Panc1 (cell line): ENCODE results near the gene NTRK2. TPM values are rescaled to one million over a fixed set of nuclear protein-coding genes. Genes with fewer than 3 reads are reported as not detected.

Experiments
- ATAC-seq: fragments of 200-7000 bp; cut with Tn5 transposase; 2 replicates; pipeline ENCODE4 v1.9.1; 2020; ENCODE audit warnings: mild to moderate bottlenecking, moderate library complexity
- BruUV-seq: library from RNA; stranded (reverse); fragments of 400-500 nt; replicated peaks from 2 replicates; lab custom pipeline; 2021; lab: Mats Ljungman, UMichigan
- CTCF ChIA-PET: fragments of 300-600 bp; sonication (Branson Sonifier 250); formaldehyde crosslinking; loops from one replicate; lab custom pipeline; 2022; ENCODE audit warnings: antibody characterized with exemption; lab: Charles Lee
- POLR2A ChIA-PET: fragments of 300-600 bp; sonication (Branson Sonifier 250); formaldehyde crosslinking; loops from one replicate; lab custom pipeline; 2022; ENCODE audit warnings: antibody characterized with exemption; lab: Charles Lee
- DNase-seq: peaks from one replicate; pipeline ENCODE4 v3.0.0-alpha.2; 2010; ENCODE audit warnings: low read depth, low spot score
- H3K27ac ChIP-seq: 2 replicates; pipeline ENCODE4 v1.5.1; 2011; ENCODE audit warnings: mild to moderate bottlenecking, low read length, inconsistent platforms
- H3K27me3 ChIP-seq: fragments of 200-500 bp; sonication (Bioruptor generic); 2 replicates; pipeline ENCODE4 v1.6.0; 2014; ENCODE audit warnings: low read length, inconsistent platforms; ENCODE audit not compliant: control insufficient read depth, insufficient read depth
- H3K36me3 ChIP-seq: fragments of 200-500 bp; sonication (Bioruptor generic); 2 replicates; pipeline ENCODE4 v1.5.1; 2014; ENCODE audit warnings: inconsistent platforms, mild to moderate bottlenecking, low read length, moderate library complexity; ENCODE audit not compliant: control insufficient read depth, insufficient read depth
- H3K4me1 ChIP-seq: 2 replicates; pipeline ENCODE4 v1.5.1; 2011; ENCODE audit warnings: inconsistent platforms, mild to moderate bottlenecking, low read length, moderate library complexity; ENCODE audit not compliant: control insufficient read depth, insufficient read depth
- H3K4me3 ChIP-seq, 2 experiments: 2 replicates each; pipeline ENCODE4 v1.5.1; 2011 to 2012; ENCODE audit warnings: low read depth in 2 of 2, low read length in 2 of 2, mild to moderate bottlenecking in 2 of 2, inconsistent platforms in 1 of 2, moderate library complexity in 1 of 2
- H3K9me3 ChIP-seq: fragments of 200-500 bp; sonication (Bioruptor generic); 2 replicates; pipeline ENCODE4 v1.5.1; 2014; ENCODE audit warnings: low read depth, mild to moderate bottlenecking, inconsistent platforms, low read length, moderate library complexity; ENCODE audit not compliant: control insufficient read depth, insufficient read depth
- POLR2AphosphoS5 ChIP-seq: IDR thresholded peaks from 2 replicates; pipeline ENCODE4 v1.6.1; 2012; ENCODE audit warnings: mild to moderate bottlenecking, low read depth, low read length, moderate library complexity
- SIN3A ChIP-seq: IDR thresholded peaks from 2 replicates; pipeline ENCODE4 v1.6.1; 2012; ENCODE audit warnings: low read depth, mild to moderate bottlenecking, low read length, moderate library complexity, borderline replicate concordance; ENCODE audit not compliant: insufficient read depth
- TCF7L2 ChIP-seq: IDR thresholded peaks from 2 replicates; pipeline ENCODE4 v1.6.1; 2011; ENCODE audit warnings: mild to moderate bottlenecking, low read depth, low read length, inconsistent platforms
- in situ Hi-C: cut with HindIII; loops from 2 replicates; pipeline ENCODE4 v1.10.0; 2016; ENCODE audit warnings: low sequenced_read_pairs, low pct_unique_long_range_greater_than_20kb
- intact Hi-C: fragments of 100-400 bp; cut with micrococcal nuclease; formaldehyde crosslinking; loops from one replicate; pipeline ENCODE4 v1.10.0; 2022; ENCODE audit not compliant: unreplicated experiment
- total RNA-seq: library from RNA; stranded (reverse); gene quantifications from one replicate; pipeline ENCODE4 v1.2.1, GENCODE V29; 2021; ENCODE audit not compliant: unreplicated experiment
- TF ChIP-seq, protein P1 (sequence below): fragments of 450-650 bp; IDR thresholded peaks from 2 replicates; pipeline ENCODE4 v1.5.1; 2017; ENCODE audit warnings: mild to moderate bottlenecking
- TF ChIP-seq, protein P2 (sequence below), 2 experiments: IDR thresholded peaks; 2 replicates each; pipeline ENCODE4 v1.6.1; 2011 to 2012; ENCODE audit warnings: low read depth in 2 of 2, control low read depth in 1 of 2, low read length in 1 of 2, mild to moderate bottlenecking in 1 of 2, moderate library complexity in 1 of 2; ENCODE audit not compliant: insufficient read depth in 1 of 2

Gene NTRK2
- total RNA-seq, 1 experiment from 2014 or later = 0.23 TPM

DNA sequence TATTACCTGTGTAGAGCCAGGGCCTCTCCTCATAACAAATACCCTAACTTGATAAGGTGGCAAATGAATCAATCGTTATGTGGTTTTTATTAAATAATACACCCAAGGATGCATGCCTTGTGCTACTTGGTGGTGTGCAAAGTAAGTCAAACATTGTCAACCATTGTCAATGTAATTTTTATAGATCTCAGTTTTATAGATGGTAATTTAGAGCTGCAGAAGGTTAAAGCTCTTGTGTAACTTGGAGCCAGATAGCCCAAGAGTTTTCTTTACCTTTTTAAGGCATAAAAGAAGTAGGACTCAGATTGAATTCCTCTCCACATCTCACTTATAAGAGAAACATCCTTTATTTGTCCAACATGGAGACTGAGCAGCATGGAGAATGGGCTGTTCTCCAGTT, 304.7 kb downstream of the NTRK2 start:
- Histone ChIP-seq H3K4me1 (no peaks in the 10 kb centered on the region), H3K27me3 (no peaks in the 10 kb centered on the region), H3K27ac (no peak overlapping the region), H3K36me3 (no peaks in the 10 kb centered on the region), H3K9me3 (no peaks in the 10 kb centered on the region), H3K4me3 (no peak overlapping the region)
- ChIA-PET POLR2A (no interaction called here), CTCF (no interaction called here)
- in situ Hi-C loops (no loop called here), intact Hi-C loops (no loop called here)
- BruUV-seq = no TSS peak
- DNase-seq = no peak
- ATAC-seq = no peak
- no peak for TF ChIP-seq POLR2AphosphoS5
- TF ChIP-seq TCF7L2 = no peak
- TF ChIP-seq, protein P1, sequence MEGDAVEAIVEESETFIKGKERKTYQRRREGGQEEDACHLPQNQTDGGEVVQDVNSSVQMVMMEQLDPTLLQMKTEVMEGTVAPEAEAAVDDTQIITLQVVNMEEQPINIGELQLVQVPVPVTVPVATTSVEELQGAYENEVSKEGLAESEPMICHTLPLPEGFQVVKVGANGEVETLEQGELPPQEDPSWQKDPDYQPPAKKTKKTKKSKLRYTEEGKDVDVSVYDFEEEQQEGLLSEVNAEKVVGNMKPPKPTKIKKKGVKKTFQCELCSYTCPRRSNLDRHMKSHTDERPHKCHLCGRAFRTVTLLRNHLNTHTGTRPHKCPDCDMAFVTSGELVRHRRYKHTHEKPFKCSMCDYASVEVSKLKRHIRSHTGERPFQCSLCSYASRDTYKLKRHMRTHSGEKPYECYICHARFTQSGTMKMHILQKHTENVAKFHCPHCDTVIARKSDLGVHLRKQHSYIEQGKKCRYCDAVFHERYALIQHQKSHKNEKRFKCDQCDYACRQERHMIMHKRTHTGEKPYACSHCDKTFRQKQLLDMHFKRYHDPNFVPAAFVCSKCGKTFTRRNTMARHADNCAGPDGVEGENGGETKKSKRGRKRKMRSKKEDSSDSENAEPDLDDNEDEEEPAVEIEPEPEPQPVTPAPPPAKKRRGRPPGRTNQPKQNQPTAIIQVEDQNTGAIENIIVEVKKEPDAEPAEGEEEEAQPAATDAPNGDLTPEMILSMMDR = no peak
- no peak for TF ChIP-seq SIN3A
- TF ChIP-seq, protein P2, sequence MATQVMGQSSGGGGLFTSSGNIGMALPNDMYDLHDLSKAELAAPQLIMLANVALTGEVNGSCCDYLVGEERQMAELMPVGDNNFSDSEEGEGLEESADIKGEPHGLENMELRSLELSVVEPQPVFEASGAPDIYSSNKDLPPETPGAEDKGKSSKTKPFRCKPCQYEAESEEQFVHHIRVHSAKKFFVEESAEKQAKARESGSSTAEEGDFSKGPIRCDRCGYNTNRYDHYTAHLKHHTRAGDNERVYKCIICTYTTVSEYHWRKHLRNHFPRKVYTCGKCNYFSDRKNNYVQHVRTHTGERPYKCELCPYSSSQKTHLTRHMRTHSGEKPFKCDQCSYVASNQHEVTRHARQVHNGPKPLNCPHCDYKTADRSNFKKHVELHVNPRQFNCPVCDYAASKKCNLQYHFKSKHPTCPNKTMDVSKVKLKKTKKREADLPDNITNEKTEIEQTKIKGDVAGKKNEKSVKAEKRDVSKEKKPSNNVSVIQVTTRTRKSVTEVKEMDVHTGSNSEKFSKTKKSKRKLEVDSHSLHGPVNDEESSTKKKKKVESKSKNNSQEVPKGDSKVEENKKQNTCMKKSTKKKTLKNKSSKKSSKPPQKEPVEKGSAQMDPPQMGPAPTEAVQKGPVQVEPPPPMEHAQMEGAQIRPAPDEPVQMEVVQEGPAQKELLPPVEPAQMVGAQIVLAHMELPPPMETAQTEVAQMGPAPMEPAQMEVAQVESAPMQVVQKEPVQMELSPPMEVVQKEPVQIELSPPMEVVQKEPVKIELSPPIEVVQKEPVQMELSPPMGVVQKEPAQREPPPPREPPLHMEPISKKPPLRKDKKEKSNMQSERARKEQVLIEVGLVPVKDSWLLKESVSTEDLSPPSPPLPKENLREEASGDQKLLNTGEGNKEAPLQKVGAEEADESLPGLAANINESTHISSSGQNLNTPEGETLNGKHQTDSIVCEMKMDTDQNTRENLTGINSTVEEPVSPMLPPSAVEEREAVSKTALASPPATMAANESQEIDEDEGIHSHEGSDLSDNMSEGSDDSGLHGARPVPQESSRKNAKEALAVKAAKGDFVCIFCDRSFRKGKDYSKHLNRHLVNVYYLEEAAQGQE (IDR thresholded peaks at IDR 0.05; ENCODE audit: insufficient read depth in 1 of 2, low read depth in 2 of 2, low read length in 1 of 2) = no peak

DNA sequence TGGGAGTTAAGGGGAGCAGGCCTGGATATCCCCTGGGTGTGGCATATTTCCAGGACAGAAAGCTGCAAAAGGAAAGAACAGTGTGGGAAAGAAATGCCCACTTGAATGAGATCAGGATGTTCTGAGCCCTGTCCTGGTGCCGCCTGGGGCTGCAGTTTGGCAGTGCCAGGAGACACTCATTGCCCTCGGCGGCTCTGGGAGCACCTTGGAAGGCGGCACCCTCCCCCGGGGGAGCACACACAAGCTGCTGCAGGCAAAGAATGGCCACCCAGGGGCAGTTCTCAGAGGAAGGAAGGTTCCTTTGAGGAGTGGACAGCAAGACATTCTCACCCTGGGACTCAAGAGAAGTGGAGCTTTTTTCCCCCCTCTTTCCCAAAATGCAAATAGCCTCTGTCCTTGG, 305.3 kb downstream of the NTRK2 start:
- Histone ChIP-seq H3K36me3 (no peaks in the 10 kb centered on the region), H3K9me3 (no peaks in the 10 kb centered on the region), H3K27ac (no peak overlapping the region), H3K4me3 (no peak overlapping the region), H3K27me3 (no peaks in the 10 kb centered on the region), H3K4me1 (no peaks in the 10 kb centered on the region)
- no peak for TF ChIP-seq POLR2AphosphoS5
- TF ChIP-seq, protein P1 = no peak
- TF ChIP-seq, protein P2 (IDR thresholded peaks at IDR 0.05; ENCODE audit: insufficient read depth in 1 of 2, low read depth in 2 of 2, low read length in 1 of 2) = no peak
- TF ChIP-seq SIN3A = no peak
- TF ChIP-seq TCF7L2 = no peak
- BruUV-seq = no TSS peak
- no peak for DNase-seq
- CTCF ChIA-PET = no interaction called here
- POLR2A ChIA-PET = no interaction called here
- in situ Hi-C loops (no loop called here), intact Hi-C loops (no loop called here)
- ATAC-seq = no peak
